ENCODE results near the gene ATP2B3. TPM values are rescaled to one million over a fixed set of nuclear protein-coding genes. Genes with fewer than 3 reads are reported as not detected.

Gene ATP2B3
- total RNA-seq, 1 donor from 2014 or later = 0.60 TPM

GRCh38 chrX:153482376-153483015, 34.9 kb upstream of the ATP2B3 start:
- Mint-ChIP-seq H3K27ac (no peak overlapping the region), H3K27me3 (no peaks in the 10 kb centered on the region), H3K4me3 (ENCODE audit: low read depth) (no peak overlapping the region), H3K4me1 (ENCODE audit: low read depth) (no peaks in the 10 kb centered on the region), H3K36me3 (ENCODE audit: insufficient read depth) (no peaks in the 10 kb centered on the region), H3K9me3 (ENCODE audit: low read depth) (no peaks in the 10 kb centered on the region)
- TF ChIP-seq CTCF (IDR thresholded peaks at IDR 0.05; ENCODE audit: unreplicated experiment) = no peak
- DNase-seq (ENCODE audit: low spot score, unreplicated experiment) = no peak

- Mint-ChIP-seq H3K27ac (no peak overlapping the region), H3K4me1 (ENCODE audit: low read depth) (no peaks in the 10 kb centered on the region), H3K4me3 (ENCODE audit: low read depth) (no peak overlapping the region), H3K27me3 (no peaks in the 10 kb centered on the region), H3K36me3 (ENCODE audit: insufficient read depth) (no peaks in the 10 kb centered on the region), H3K9me3 (ENCODE audit: low read depth) (no peaks in the 10 kb centered on the region)
- no peak for TF ChIP-seq CTCF (IDR thresholded peaks at IDR 0.05; ENCODE audit: unreplicated experiment)
- no peak for DNase-seq (ENCODE audit: low spot score, unreplicated experiment)
These were observed 31.9 kb upstream of the ATP2B3 start for GRCh38 chrX:153485396-153486080.

- DNase-seq (ENCODE audit: low spot score, unreplicated experiment) = no peak
- Mint-ChIP-seq H3K9me3 (ENCODE audit: low read depth) (no peaks in the 10 kb centered on the region), H3K36me3 (ENCODE audit: insufficient read depth) (no peaks in the 10 kb centered on the region), H3K27me3 (no peaks in the 10 kb centered on the region), H3K4me1 (ENCODE audit: low read depth) (no peaks in the 10 kb centered on the region), H3K27ac (no peak overlapping the region), H3K4me3 (ENCODE audit: low read depth) (no peak overlapping the region)
- no peak for TF ChIP-seq CTCF (IDR thresholded peaks at IDR 0.05; ENCODE audit: unreplicated experiment)
These were observed 31.3 kb upstream of the ATP2B3 start for GRCh38 chrX:153486171-153486570.

- no peaks in the 10 kb centered on the region for H3K4me1 Mint-ChIP-seq (ENCODE audit: low read depth)
- H3K9me3 Mint-ChIP-seq (ENCODE audit: low read depth) = no peaks in the 10 kb centered on the region
- DNase-seq (ENCODE audit: low spot score, unreplicated experiment) = no peak
- H3K36me3 Mint-ChIP-seq (ENCODE audit: insufficient read depth) = no peaks in the 10 kb centered on the region
- no peaks in the 10 kb centered on the region for H3K27me3 Mint-ChIP-seq
- no peak overlapping the region for H3K27ac Mint-ChIP-seq
- TF ChIP-seq CTCF (IDR thresholded peaks at IDR 0.05; ENCODE audit: unreplicated experiment) = no peak
- H3K4me3 Mint-ChIP-seq (ENCODE audit: low read depth) = no peak overlapping the region
These were observed 29.8 kb upstream of the ATP2B3 start for GRCh38 chrX:153487590-153488071.

- Mint-ChIP-seq H3K27ac (no peak overlapping the region), H3K9me3 (ENCODE audit: low read depth) (no peaks in the 10 kb centered on the region), H3K36me3 (ENCODE audit: insufficient read depth) (no peaks in the 10 kb centered on the region), H3K4me3 (ENCODE audit: low read depth) (no peak overlapping the region), H3K4me1 (ENCODE audit: low read depth) (no peaks in the 10 kb centered on the region), H3K27me3 (no peaks in the 10 kb centered on the region)
- no peak for DNase-seq (ENCODE audit: low spot score, unreplicated experiment)
- TF ChIP-seq CTCF (IDR thresholded peaks at IDR 0.05; ENCODE audit: unreplicated experiment) = no peak
These were observed 29.1 kb upstream of the ATP2B3 start for GRCh38 chrX:153488231-153488914.
